ENCODE data around the gene CEP152. TPM values are rescaled to one million over a fixed set of nuclear protein-coding genes. Genes with fewer than 3 reads are reported as not detected.

Gene CEP152
- total RNA-seq, 1 donor from 2014 or later: 16.0 TPM

- no peak for DNase-seq (ENCODE audit: extremely low spot score, unreplicated experiment)
- H3K36me3 Mint-ChIP-seq: peaks cover 5% of the 10 kb centered on the region
These were observed 87.9 kb downstream of the CEP152 start for GRCh38 chr15:48722764-48723661.

GRCh38 chr15:48721061-48721810, 89.6 kb downstream of the CEP152 start:
- H3K27me3 Mint-ChIP-seq: peaks cover 3% of the 10 kb centered on the region
- no peaks in the 10 kb centered on the region for H3K4me1 Mint-ChIP-seq (ENCODE audit: unreplicated experiment)
- no peaks in the 10 kb centered on the region for H3K36me3 Mint-ChIP-seq
- no peak for DNase-seq (ENCODE audit: extremely low spot score, unreplicated experiment)
- H3K4me3 Mint-ChIP-seq: no peak overlapping the region
- no peak overlapping the region for H3K27ac Mint-ChIP-seq
- H3K9me3 Mint-ChIP-seq: no peaks in the 10 kb centered on the region
- TF ChIP-seq CTCF (conservative IDR thresholded peaks at IDR 0.05): no peak

More at GRCh38 chr15:48722764-48723661, 87.9 kb downstream of the CEP152 start:
- Mint-ChIP-seq H3K27ac (no peak overlapping the region), H3K4me3 (no peak overlapping the region), H3K4me1 (ENCODE audit: unreplicated experiment) (no peaks in the 10 kb centered on the region), H3K27me3 (peaks cover 3% of the 10 kb centered on the region), H3K9me3 (no peaks in the 10 kb centered on the region)
- no peak for TF ChIP-seq CTCF (conservative IDR thresholded peaks at IDR 0.05)

GRCh38 chr15:48720646-48721045, 90.2 kb downstream of the CEP152 start:
- Mint-ChIP-seq H3K27ac (no peak overlapping the region), H3K9me3 (no peaks in the 10 kb centered on the region), H3K36me3 (no peaks in the 10 kb centered on the region), H3K4me3 (no peak overlapping the region), H3K27me3 (peaks cover 3% of the 10 kb centered on the region), H3K4me1 (ENCODE audit: unreplicated experiment) (no peaks in the 10 kb centered on the region)
- TF ChIP-seq CTCF (conservative IDR thresholded peaks at IDR 0.05): no peak
- no peak for DNase-seq (ENCODE audit: extremely low spot score, unreplicated experiment)

GRCh38 chr15:48719668-48720067, 91.2 kb downstream of the CEP152 start:
- no peaks in the 10 kb centered on the region for H3K36me3 Mint-ChIP-seq
- DNase-seq (ENCODE audit: extremely low spot score, unreplicated experiment): no peak
- H3K9me3 Mint-ChIP-seq: no peaks in the 10 kb centered on the region
- H3K4me3 Mint-ChIP-seq: no peak overlapping the region
- no peak overlapping the region for H3K27ac Mint-ChIP-seq
- peaks cover 3% of the 10 kb centered on the region for H3K27me3 Mint-ChIP-seq
- no peak for TF ChIP-seq CTCF (conservative IDR thresholded peaks at IDR 0.05)
- H3K4me1 Mint-ChIP-seq (ENCODE audit: unreplicated experiment): no peaks in the 10 kb centered on the region

GRCh38 chr15:48718646-48719045, 92.2 kb downstream of the CEP152 start:
- Mint-ChIP-seq H3K9me3 (no peaks in the 10 kb centered on the region), H3K36me3 (no peaks in the 10 kb centered on the region), H3K4me1 (ENCODE audit: unreplicated experiment) (no peaks in the 10 kb centered on the region), H3K4me3 (no peak overlapping the region), H3K27me3 (peaks cover 3% of the 10 kb centered on the region), H3K27ac (no peak overlapping the region)
- DNase-seq (ENCODE audit: extremely low spot score, unreplicated experiment): no peak
- TF ChIP-seq CTCF (conservative IDR thresholded peaks at IDR 0.05): no peak

Measured in type B pancreatic cell (in vitro differentiated cells).